Activated CD8-positive, alpha-beta T cell treated with anti-CD3 and anti-CD28 coated beads, Interleukin-2, amount 10 ng/mL, durations not matched to agents 7 days and 5 days (primary cell): ENCODE data around the gene PINK1. TPM values are rescaled to one million over a fixed set of nuclear protein-coding genes. Genes with fewer than 3 reads are reported as not detected.
A peak's percentile ranks its signal among the peaks of the same experiment; 100 is the strongest.

Experiments used
- ATAC-seq: fragments of 150-1000 bp; cut with Tn5 transposase; one replicate; pipeline ENCODE4 v1.10.0; 2021; ENCODE audit warnings: moderate library complexity
- CTCF ChIA-PET: fragments of 350-600 bp; sonication (Branson Sonifier 250); formaldehyde crosslinking; loops from one replicate; lab custom pipeline; 2021; ENCODE audit warnings: antibody characterized with exemption; lab: Charles Lee
- POLR2A ChIA-PET: fragments of 350-600 bp; sonication (Branson Sonifier 250); formaldehyde crosslinking; loops from one replicate; lab custom pipeline; 2021; ENCODE audit warnings: antibody characterized with exemption; lab: Charles Lee
- DNase-seq: peaks from one replicate; pipeline ENCODE4 v3.0.0-alpha.2; 2020
- H3K27ac Mint-ChIP-seq: one replicate; pipeline ENCODE4 v1.8.0; 2021; ENCODE audit warnings: mild to moderate bottlenecking, mixed read lengths
- H3K27me3 Mint-ChIP-seq: one replicate; pipeline ENCODE4 v1.8.0; 2021; ENCODE audit warnings: low read depth, mixed read lengths
- H3K36me3 Mint-ChIP-seq: one replicate; pipeline ENCODE4 v1.8.0; 2021; ENCODE audit warnings: low read depth, mixed read lengths
- H3K4me1 Mint-ChIP-seq: one replicate; pipeline ENCODE4 v1.8.0; 2021; ENCODE audit warnings: low read depth, mixed read lengths
- H3K4me3 Mint-ChIP-seq: one replicate; pipeline ENCODE4 v1.8.0; 2021; ENCODE audit warnings: mild to moderate bottlenecking, mixed read lengths
- H3K9me3 Mint-ChIP-seq: one replicate; pipeline ENCODE4 v1.8.0; 2022; ENCODE audit warnings: mixed read lengths; ENCODE audit not compliant: insufficient read depth
- total RNA-seq, 2 experiments: library from RNA; stranded (reverse); gene quantifications; one replicate each; pipeline ENCODE4 v1.2.3, GENCODE V29; 2021

The PINK1 gene
- total RNA-seq, 2 experiments from 2014 or later: 3.3 to 3.6 TPM

DNA sequence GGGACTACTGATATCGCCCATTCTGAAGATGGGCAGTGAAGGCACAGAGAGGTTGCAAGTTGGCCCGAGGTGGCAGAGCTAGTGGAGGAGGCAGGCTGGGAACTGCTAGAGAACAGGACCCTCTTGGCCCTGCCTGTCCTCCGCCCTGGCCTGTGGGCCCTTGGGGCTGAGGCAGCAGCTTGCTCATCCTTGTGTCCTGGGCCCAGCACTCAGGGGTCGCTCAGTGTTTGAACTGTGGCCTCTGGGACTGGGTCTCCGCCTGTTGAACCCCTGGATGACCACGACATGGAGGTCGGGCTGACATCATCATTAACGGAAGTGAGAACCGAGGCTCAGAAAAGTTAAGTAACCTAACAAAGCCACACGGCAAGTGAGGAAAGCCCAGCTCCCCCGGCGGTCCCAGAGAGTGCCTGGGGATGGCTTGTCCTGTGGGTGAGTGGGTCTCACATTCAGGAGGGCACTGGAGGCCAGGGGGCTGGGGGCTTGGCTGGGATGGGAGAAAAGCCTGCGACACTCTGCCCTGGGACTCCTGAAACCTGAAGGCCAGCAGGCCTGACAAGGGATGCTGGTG, 50.9 kb downstream of the PINK1 start:
- H3K36me3 Mint-ChIP-seq: no peaks in the 10 kb centered on the region
- H3K4me1 Mint-ChIP-seq: peaks cover 8% of the 10 kb centered on the region
- CTCF ChIA-PET: interaction anchor here (0.8 to 1.3 kb wide), 2 partner anchors 13 to 511 kb away, joined by 3 read pairs; no protein-coding TSS in a partner anchor
- POLR2A ChIA-PET: no interaction called here
- no peak overlapping the region for H3K4me3 Mint-ChIP-seq
- H3K27me3 Mint-ChIP-seq: peaks cover 31% of the 10 kb centered on the region
- ATAC-seq (no peak), DNase-seq (no peak)
- H3K9me3 Mint-ChIP-seq: no peaks in the 10 kb centered on the region
- H3K27ac Mint-ChIP-seq: no peak overlapping the region

DNA sequence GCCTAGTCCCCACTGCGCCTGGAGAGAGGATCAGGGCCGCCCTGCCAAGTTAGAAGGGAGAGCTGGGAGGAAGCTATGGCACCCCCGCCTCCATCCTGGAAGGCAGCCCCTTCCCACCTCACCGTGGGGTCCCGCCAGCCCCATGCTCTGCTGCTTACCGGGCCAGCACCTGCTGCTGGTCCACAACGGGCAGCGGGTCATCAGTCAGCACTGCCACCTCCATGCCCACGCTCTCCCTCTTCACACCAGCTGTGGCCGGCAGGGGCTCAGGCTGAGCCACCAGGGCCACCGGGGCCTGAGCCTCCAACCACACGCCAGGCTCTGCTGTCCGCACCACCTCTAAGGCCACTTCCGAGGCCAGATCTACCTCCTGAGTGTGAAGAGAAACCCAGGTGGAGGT, 51.4 kb downstream of the PINK1 start:
- no peak overlapping the region for H3K27ac Mint-ChIP-seq
- no peak overlapping the region for H3K4me3 Mint-ChIP-seq
- peaks cover 4% of the 10 kb centered on the region for H3K4me1 Mint-ChIP-seq
- no peaks in the 10 kb centered on the region for H3K36me3 Mint-ChIP-seq
- DNase-seq (no peak), ATAC-seq (no peak)
- no peaks in the 10 kb centered on the region for H3K9me3 Mint-ChIP-seq
- POLR2A ChIA-PET: no interaction called here
- peaks cover 31% of the 10 kb centered on the region for H3K27me3 Mint-ChIP-seq
- CTCF ChIA-PET: interaction anchor here (0.8 to 1.3 kb wide), 2 partner anchors 12 to 510 kb away, joined by 3 read pairs; no protein-coding TSS in a partner anchor

DNA sequence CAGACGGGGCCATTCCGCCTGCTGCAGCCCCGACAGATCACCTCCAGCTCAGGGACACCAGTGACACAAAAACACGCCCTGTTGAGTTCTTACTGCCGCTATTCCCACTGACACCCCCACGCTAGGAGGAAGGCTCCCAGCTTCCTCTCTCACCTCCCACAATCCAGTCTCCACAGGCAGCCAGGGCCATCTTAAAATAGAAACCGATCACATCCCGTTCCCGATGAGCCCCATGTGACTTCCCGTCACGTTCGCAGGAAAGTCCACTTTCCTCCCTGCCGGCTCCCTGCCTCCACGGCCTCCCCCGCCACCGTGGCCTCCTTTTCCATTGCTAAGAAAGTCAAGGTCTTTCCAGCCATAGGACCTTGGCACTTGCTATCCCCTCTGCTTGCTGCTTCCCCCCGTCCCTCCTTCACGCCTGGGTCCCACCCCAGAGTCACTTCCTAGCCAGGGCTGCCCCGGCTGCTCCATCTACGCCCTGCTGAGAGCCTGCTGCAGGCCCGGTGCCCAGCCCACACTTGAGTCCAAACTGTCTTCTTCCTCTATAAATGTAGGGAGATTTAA, 51.9 kb downstream of the PINK1 start:
- Mint-ChIP-seq H3K27me3 (peaks cover 28% of the 10 kb centered on the region), H3K9me3 (no peaks in the 10 kb centered on the region), H3K36me3 (no peaks in the 10 kb centered on the region), H3K27ac (no peak overlapping the region), H3K4me3 (no peak overlapping the region), H3K4me1 (peaks cover 4% of the 10 kb centered on the region)
- ATAC-seq: no peak
- POLR2A ChIA-PET: no interaction called here
- CTCF ChIA-PET: interaction anchor here (1.3 kb wide), 1 partner anchor 510 kb away, joined by 3 read pairs; no protein-coding TSS in a partner anchor
- DNase-seq: no peak

DNA sequence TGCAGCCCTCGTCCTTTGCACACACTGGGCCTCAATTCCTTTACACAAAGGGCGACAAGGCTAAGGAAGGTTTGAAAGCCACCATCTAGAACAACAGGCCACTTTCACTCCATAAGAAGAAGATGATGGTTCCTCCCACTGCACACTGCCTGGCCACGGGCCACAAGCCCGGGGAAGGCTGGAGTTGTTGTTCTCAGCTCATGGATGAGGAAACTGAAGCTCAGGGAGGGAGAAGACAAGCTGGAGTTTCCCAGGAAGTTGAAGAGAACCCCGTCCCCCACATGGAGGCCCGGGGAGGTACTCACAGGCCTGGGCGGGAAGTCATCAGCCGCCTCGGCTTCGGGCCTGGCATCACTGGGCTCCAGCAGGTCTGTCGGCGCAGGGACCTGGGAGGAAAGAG, 52.5 kb downstream of the PINK1 start:
- Mint-ChIP-seq H3K27ac (no peak overlapping the region), H3K9me3 (no peaks in the 10 kb centered on the region), H3K4me1 (peaks cover 4% of the 10 kb centered on the region), H3K27me3 (peaks cover 24% of the 10 kb centered on the region), H3K4me3 (no peak overlapping the region), H3K36me3 (no peaks in the 10 kb centered on the region)
- ChIA-PET POLR2A (no interaction called here), CTCF (interaction anchor here (1.3 kb wide), 1 partner anchor 509 kb away, joined by 3 read pairs; no protein-coding TSS in a partner anchor)
- DNase-seq (no peak), ATAC-seq (no peak)

DNA sequence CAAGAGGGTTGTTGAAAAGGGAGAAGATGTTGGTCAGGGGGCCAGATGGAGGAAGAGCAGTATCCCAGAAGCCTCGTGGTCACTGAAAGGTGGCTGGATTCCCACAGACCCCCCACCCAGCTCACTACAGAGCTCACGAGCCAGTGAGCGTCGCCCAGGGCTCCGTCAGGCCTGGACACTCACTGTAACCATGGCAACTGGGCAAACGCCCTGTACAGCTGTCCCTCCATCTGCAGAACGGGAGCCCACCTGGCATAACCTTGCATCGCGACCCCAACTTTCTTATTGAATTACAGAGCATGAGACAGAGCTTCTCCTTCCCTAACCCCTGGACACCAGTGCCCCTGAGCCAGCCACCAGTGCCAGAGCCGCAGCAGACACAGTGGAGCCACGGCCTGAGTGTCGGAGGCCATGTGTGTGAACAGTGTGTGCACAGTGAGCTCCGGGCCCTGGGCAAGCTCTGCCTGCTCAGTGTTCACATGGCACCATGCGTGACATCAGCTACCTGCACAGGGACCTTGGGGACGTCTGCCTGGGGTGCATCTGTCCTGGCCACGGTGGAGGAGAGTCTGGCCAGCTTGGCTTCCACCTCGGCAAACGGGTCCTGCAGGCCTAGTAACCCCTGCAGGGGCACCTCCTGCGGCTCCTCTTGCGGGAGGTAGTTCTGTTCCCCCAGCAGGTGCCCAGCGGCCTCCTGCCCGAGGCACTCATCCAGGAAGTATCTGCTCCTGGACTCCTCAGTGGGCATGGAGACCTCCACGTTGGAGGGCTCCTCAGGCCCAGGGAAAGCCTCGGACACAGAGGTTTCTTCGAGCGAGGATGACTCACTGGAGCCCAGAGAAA, 53.8 kb downstream of the PINK1 start:
- ATAC-seq (no peak), DNase-seq (no peak)
- H3K27ac Mint-ChIP-seq: no peak overlapping the region
- CTCF ChIA-PET: interaction anchor here (1.9 kb wide), 1 partner anchor 10 kb away, joined by 8 read pairs; no protein-coding TSS in a partner anchor
- H3K4me1 Mint-ChIP-seq: peaks cover 7% of the 10 kb centered on the region
- H3K27me3 Mint-ChIP-seq: peaks cover 17% of the 10 kb centered on the region
- POLR2A ChIA-PET: no interaction called here
- no peak overlapping the region for H3K4me3 Mint-ChIP-seq
- H3K36me3 Mint-ChIP-seq: no peaks in the 10 kb centered on the region
- H3K9me3 Mint-ChIP-seq: no peaks in the 10 kb centered on the region

DNA sequence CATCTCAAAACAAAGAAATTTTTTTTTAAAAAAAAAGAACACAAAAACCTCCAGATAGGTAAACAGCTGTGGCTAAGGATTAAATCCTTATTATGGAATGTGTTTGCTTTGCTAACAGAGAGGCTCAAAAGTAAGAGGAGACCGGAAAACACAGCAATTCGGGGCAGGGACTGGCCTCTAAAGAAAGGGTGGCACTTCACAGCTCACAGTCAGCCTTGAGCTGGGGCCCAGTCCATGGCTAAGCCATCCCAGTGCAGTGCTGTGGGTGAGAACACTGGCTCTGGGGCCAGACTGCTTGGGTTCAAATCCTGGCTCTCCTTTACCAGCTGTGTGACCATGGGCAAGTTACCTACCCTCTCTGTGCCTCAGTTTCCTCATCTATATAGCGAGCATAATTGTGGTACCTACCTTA, 56.4 kb downstream of the PINK1 start:
- ChIA-PET POLR2A (no interaction called here), CTCF (no interaction called here)
- H3K36me3 Mint-ChIP-seq: no peaks in the 10 kb centered on the region
- H3K4me1 Mint-ChIP-seq: peaks cover 5% of the 10 kb centered on the region
- no peaks in the 10 kb centered on the region for H3K9me3 Mint-ChIP-seq
- H3K4me3 Mint-ChIP-seq: no peak overlapping the region
- H3K27me3 Mint-ChIP-seq: peaks cover under 1% of the 10 kb centered on the region
- no peak overlapping the region for H3K27ac Mint-ChIP-seq
- ATAC-seq: no peak
- no peak for DNase-seq

DNA sequence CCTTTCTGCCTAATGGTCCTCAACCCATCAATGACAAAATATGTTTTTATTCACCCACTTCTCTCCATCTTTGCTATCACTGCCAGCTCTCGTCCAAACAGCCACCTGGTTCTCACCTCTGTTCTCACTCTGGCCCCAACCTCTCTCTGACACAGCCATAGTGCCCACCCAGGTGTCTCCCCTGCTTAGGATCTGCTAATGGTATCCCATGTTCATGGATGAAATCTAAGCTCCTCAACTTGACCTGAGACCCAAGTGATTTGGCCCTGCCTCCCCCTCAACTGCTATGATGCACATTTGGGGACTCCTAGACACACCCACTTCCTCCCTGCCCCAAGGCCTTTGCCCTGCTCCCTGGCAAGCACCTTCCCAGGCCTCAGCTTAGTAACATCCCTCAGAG, 58.6 kb downstream of the PINK1 start:
- peaks cover 3% of the 10 kb centered on the region for H3K27me3 Mint-ChIP-seq
- no peaks in the 10 kb centered on the region for H3K36me3 Mint-ChIP-seq

DNA sequence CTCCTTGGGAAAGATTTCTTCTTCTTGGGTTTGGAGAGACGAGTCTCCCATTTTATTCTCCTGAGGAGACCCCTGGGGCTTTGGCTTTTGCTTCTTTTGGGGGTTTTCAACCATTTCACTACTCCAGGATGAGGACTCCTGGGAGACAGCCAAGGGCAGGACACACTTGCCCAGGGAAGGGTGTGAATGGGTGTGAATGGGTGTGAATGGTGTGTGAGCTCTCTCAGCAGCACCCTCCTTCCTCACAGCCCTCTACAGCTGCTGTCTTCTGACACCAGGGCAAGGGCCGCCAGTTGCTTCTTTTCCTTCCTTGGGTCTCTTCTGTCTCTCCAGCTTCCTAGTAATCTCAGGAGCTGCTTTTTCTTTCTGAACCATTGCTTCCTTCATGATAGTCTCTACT, 60.4 kb downstream of the PINK1 start:
- ChIA-PET POLR2A (no interaction called here), CTCF (interaction anchor here (5.5 kb wide), 1 partner anchor 501 kb away, joined by 72 read pairs; no protein-coding TSS in a partner anchor)
- ATAC-seq (no peak), DNase-seq (no peak)
- H3K27ac Mint-ChIP-seq: no peak overlapping the region
- H3K27me3 Mint-ChIP-seq: peaks cover 3% of the 10 kb centered on the region
- no peak overlapping the region for H3K4me3 Mint-ChIP-seq
- H3K36me3 Mint-ChIP-seq: no peaks in the 10 kb centered on the region
- H3K9me3 Mint-ChIP-seq: no peaks in the 10 kb centered on the region
- peaks cover 18% of the 10 kb centered on the region for H3K4me1 Mint-ChIP-seq

More for the DNA sequence above, 58.6 kb downstream of the PINK1 start:
- CTCF ChIA-PET: interaction anchor here (1.5 kb wide), 1 partner anchor 503 kb away, joined by 10 read pairs; no protein-coding TSS in a partner anchor
- POLR2A ChIA-PET: interaction anchor here (0.6 kb wide), 1 partner anchor 118 kb away, joined by 3 read pairs; no protein-coding TSS in a partner anchor
- ATAC-seq (no peak), DNase-seq (no peak)
- Mint-ChIP-seq H3K4me3 (no peak overlapping the region), H3K9me3 (no peaks in the 10 kb centered on the region), H3K4me1 (peaks cover 15% of the 10 kb centered on the region), H3K27ac (peak overlapping the region; percentile 18)

DNA sequence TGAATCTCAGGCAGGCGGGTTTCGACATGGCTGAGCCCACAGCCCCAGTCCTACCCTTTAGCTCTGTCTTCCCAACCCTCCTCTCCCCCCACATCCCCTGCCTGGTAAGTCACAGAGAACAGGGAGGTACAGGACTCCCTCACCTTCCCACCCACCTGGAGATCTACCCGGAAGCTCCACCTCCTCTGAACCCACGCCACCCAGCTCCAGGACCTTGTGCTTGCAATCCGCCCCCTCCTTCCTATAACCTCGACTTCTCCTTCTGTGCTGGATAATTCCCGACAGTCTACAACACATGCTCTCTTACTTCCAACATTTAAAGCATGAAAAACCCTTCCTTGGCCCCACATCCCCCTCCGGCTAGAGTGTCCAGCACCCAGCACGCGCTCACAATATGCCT, 62.3 kb downstream of the PINK1 start:
- POLR2A ChIA-PET: interaction anchor here (0.6 kb wide), 1 partner anchor 110 kb away, joined by 4 read pairs; no protein-coding TSS in a partner anchor
- Mint-ChIP-seq H3K27me3 (peaks cover 3% of the 10 kb centered on the region), H3K27ac (no peak overlapping the region), H3K4me3 (no peak overlapping the region), H3K4me1 (peaks cover 18% of the 10 kb centered on the region), H3K36me3 (no peaks in the 10 kb centered on the region), H3K9me3 (no peaks in the 10 kb centered on the region)
- CTCF ChIA-PET: interaction anchor here (0.6 to 5.5 kb wide), 5 partner anchors 11 to 499 kb away, joined by 3 to 72 read pairs (median 4); partner anchors contain the start of gene KIF17
- DNase-seq (no peak), ATAC-seq (no peak)

DNA sequence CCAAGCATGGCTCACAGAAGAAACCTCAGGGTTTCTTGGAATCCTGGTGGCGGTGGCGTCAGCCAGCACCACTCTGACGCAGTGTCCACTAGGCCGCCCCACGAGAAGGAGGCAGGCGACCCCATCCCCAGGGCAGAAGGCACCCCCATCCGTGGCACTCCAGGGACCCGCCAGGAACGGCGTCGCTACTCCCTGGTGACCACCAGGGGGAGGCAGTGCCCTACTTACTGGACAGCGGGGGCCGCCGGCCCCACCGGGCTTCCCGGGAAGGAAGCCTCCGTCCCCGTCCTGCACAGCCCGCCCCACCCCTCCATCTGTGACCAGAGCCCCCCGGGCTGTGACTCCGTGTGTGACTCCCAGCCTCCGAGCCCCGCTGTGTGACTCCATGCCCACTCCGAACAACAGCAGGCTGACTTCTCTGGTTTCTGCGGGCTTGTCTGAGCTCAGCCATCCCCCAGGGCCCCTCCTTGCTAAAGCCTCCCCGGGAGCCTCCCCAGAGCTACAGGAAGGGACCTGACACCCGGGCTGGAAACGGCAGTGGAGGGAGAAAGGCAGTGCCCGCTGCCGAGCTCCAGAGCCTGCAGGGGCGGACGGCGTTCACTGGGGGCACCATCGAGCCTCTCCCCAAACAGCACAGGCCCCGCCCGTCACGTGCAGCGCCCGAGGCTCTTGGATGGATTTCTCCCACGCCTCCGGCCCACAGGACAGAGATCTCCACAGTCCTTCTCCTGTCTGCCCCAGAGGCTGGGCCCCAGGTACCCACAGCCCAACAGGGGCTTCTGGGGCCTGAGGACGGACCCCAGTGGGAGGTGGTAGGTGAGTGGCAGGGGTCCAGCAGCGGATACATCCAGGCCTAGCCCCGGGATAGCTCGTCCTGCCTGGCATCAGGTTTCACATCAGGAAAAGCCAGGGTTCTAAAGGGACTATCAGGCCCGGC, 63.4 kb downstream of the PINK1 start:
- peak overlapping the region; percentile 77 for H3K27ac Mint-ChIP-seq
- DNase-seq: peak; percentile 81
- peaks cover 18% of the 10 kb centered on the region for H3K4me1 Mint-ChIP-seq
- H3K9me3 Mint-ChIP-seq: no peaks in the 10 kb centered on the region
- POLR2A ChIA-PET: interaction anchor here (1.0 to 1.1 kb wide), 2 partner anchors 36 to 89 kb away, joined by 3 read pairs; partner anchors contain the start of gene SH2D5
- no peaks in the 10 kb centered on the region for H3K36me3 Mint-ChIP-seq
- peak overlapping the region; percentile 86 for H3K4me3 Mint-ChIP-seq
- CTCF ChIA-PET: interaction anchor here (0.6 to 5.5 kb wide), 59 partner anchors 9 to 521 kb away, joined by 3 to 72 read pairs (median 4); partner anchors contain the start of genes DDOST, HP1BP3, KIF17 and SH2D5
- ATAC-seq: peak; percentile 95
- peaks cover 3% of the 10 kb centered on the region for H3K27me3 Mint-ChIP-seq
